ENCODE measurements around the gene MBD3L4. TPM values are rescaled to one million over a fixed set of nuclear protein-coding genes. Genes with fewer than 3 reads are reported as not detected.
A peak's percentile ranks its signal among the peaks of the same experiment; 100 is the strongest.

MBD3L4 gene
- total and polyA plus RNA-seq, 2 of the 13 experiments (the other 11 are each of a cell fraction or from before 2014, with no cell fraction given), result not detected

GRCh38 chr19:7069904-7070226 lies 29.9 kb upstream of the MBD3L4 start (continued):
- TF ChIP-seq HNF1A (IDR thresholded peaks at IDR 0.05; ENCODE audit: low read depth) (no peak), HNF1A (CRISPR knock-in tag; IDR thresholded peaks at IDR 0.05; ENCODE audit: borderline replicate concordance) (no peak), ATF6 (CRISPR knock-in tag; conservative IDR thresholded peaks at IDR 0.05) (no peak), AKAP8 (CRISPR knock-in tag; IDR thresholded peaks at IDR 0.05) (no peak), UBTF (CRISPR knock-in tag; IDR thresholded peaks at IDR 0.05) (peak; percentile 5; the same call in 1 of the 2 replicates), MIXL1 (CRISPR knock-in tag; IDR thresholded peaks at IDR 0.05) (no peak), ZNF569 (CRISPR knock-in tag; IDR thresholded peaks at IDR 0.05; ENCODE audit: borderline replicate concordance) (no peak), E2F1 (CRISPR knock-in tag; IDR thresholded peaks at IDR 0.05) (no peak), MYPOP (CRISPR knock-in tag; IDR thresholded peaks at IDR 0.05) (0 out of 2 replicates have a peak, but pooled peaks have one; percentile 0), SUZ12 (IDR thresholded peaks at IDR 0.05; ENCODE audit: low read depth, low read length) (no peak), THAP9 (CRISPR knock-in tag; IDR thresholded peaks at IDR 0.05; ENCODE audit: borderline replicate concordance) (no peak), ZFAT (CRISPR knock-in tag; conservative IDR thresholded peaks at IDR 0.05) (no peak), ATF1 (CRISPR knock-in tag; IDR thresholded peaks at IDR 0.05) (no peak), ZNF326 (CRISPR knock-in tag; IDR thresholded peaks at IDR 0.05; ENCODE audit: borderline replicate concordance) (no peak), ZNF577 (CRISPR knock-in tag; IDR thresholded peaks at IDR 0.05; ENCODE audit: borderline replicate concordance, low read depth) (no peak), ZNF549 (CRISPR knock-in tag; IDR thresholded peaks at IDR 0.05) (no peak), PHF20 (CRISPR knock-in tag; IDR thresholded peaks at IDR 0.05) (no peak)
